ENCODE measurements around the gene LIMK2. TPM values are rescaled to one million over a fixed set of nuclear protein-coding genes. Genes with fewer than 3 reads are reported as not detected.

The LIMK2 gene
- total RNA-seq, 2 experiments from 2014 or later, result 23.2 to 25.5 TPM

GRCh38 chr22:31284281-31285155 lies 72.4 kb downstream of the LIMK2 start:
- ATAC-seq, result no peak
- Mint-ChIP-seq H3K9me3 (no peaks in the 10 kb centered on the region), H3K27me3 (no peaks in the 10 kb centered on the region), H3K4me1 (ENCODE audit: low read depth) (peaks cover 93% of the 10 kb centered on the region), H3K36me3 (ENCODE audit: low read depth) (peaks cover 59% of the 10 kb centered on the region), H3K27ac (peak overlapping the region; percentile 97), H3K4me3 (no peak overlapping the region)
- no peak for TF ChIP-seq CTCF (IDR thresholded peaks at IDR 0.05)
- CTCF ChIA-PET, result interaction anchor here (1.2 to 6.2 kb wide), 4 partner anchors 11 to 73 kb away, joined by 3 to 47 read pairs (median 12); partner anchors contain the start of gene LIMK2
- DNase-seq, result no peak
- POLR2A ChIA-PET, result interaction anchor here (0.8 to 2.7 kb wide), 3 partner anchors 11 to 30 kb away, joined by 3 to 7 read pairs (median 6); no protein-coding TSS in a partner anchor
- intact Hi-C loops (cut with micrococcal nuclease), result no loop called here

GRCh38 chr22:31286360-31287255 lies 74.5 kb downstream of the LIMK2 start:
- ChIA-PET CTCF (interaction anchor here (0.8 to 18.7 kb wide), 5 partner anchors 8 to 75 kb away, joined by 3 to 196 read pairs (median 12); partner anchors contain the start of gene LIMK2), POLR2A (interaction anchor here (0.8 to 1.2 kb wide), 2 partner anchors 9 to 60 kb away, joined by 3 to 8 read pairs; no protein-coding TSS in a partner anchor)
- Mint-ChIP-seq H3K4me1 (ENCODE audit: low read depth) (peaks cover 78% of the 10 kb centered on the region), H3K27me3 (no peaks in the 10 kb centered on the region), H3K9me3 (no peaks in the 10 kb centered on the region), H3K27ac (peak overlapping the region; percentile 97), H3K4me3 (peak overlapping the region; percentile 34), H3K36me3 (ENCODE audit: low read depth) (peaks cover 47% of the 10 kb centered on the region)
- intact Hi-C loops (cut with micrococcal nuclease), result no loop called here
- ATAC-seq, result peak; percentile 64
- TF ChIP-seq CTCF (IDR thresholded peaks at IDR 0.05), result no peak
- peak; percentile 81 for DNase-seq

- H3K27me3 Mint-ChIP-seq, result no peaks in the 10 kb centered on the region
- no peak for TF ChIP-seq CTCF (IDR thresholded peaks at IDR 0.05)
- no peaks in the 10 kb centered on the region for H3K9me3 Mint-ChIP-seq
- peak overlapping the region; percentile 97 for H3K27ac Mint-ChIP-seq
- peak overlapping the region; percentile 94 for H3K4me3 Mint-ChIP-seq
- H3K4me1 Mint-ChIP-seq (ENCODE audit: low read depth), result peaks cover 68% of the 10 kb centered on the region
- intact Hi-C loops (cut with micrococcal nuclease), result no loop called here
- ATAC-seq, result no peak
- DNase-seq, result no peak
- CTCF ChIA-PET, result interaction anchor here (2.3 to 18.7 kb wide), 3 partner anchors 14 to 77 kb away, joined by 9 to 196 read pairs (median 19); partner anchors contain the start of gene LIMK2
- H3K36me3 Mint-ChIP-seq (ENCODE audit: low read depth), result peaks cover 38% of the 10 kb centered on the region
- POLR2A ChIA-PET, result interaction anchor here (6.3 kb wide), 1 partner anchor 8 kb away, joined by 61 read pairs; no protein-coding TSS in a partner anchor
Observed at GRCh38 chr22:31287818-31288495, 75.9 kb downstream of the LIMK2 start.

GRCh38 chr22:31288496-31289240 lies 76.6 kb downstream of the LIMK2 start:
- Mint-ChIP-seq H3K27me3 (no peaks in the 10 kb centered on the region), H3K36me3 (ENCODE audit: low read depth) (peaks cover 36% of the 10 kb centered on the region), H3K4me1 (ENCODE audit: low read depth) (peaks cover 66% of the 10 kb centered on the region), H3K27ac (peak overlapping the region; percentile 97), H3K4me3 (peak overlapping the region; percentile 94), H3K9me3 (peaks cover under 1% of the 10 kb centered on the region)
- DNase-seq (no peak), ATAC-seq (no peak)
- intact Hi-C loops (cut with micrococcal nuclease), result no loop called here
- CTCF ChIA-PET, result interaction anchor here (0.6 to 18.7 kb wide), 5 partner anchors 15 to 115 kb away, joined by 3 to 196 read pairs (median 9); partner anchors contain the start of gene LIMK2
- no peak for TF ChIP-seq CTCF (IDR thresholded peaks at IDR 0.05)
- POLR2A ChIA-PET, result interaction anchor here (0.5 to 6.3 kb wide), 9 partner anchors 8 to 342 kb away, joined by 3 to 63 read pairs (median 6); partner anchors contain the start of gene LIMK2
